B cell (primary cell): ENCODE results near the gene GLB1L3. TPM values are rescaled to one million over a fixed set of nuclear protein-coding genes. Genes with fewer than 3 reads are reported as not detected.

Experiments
- ATAC-seq: fragments of 200-7000 bp; cut with Tn5 transposase; one replicate; pipeline ENCODE4 v1.10.0; 2021; ENCODE audit warnings: low read depth, mild to moderate bottlenecking, moderate number of reproducible peaks, moderate library complexity
- CTCF ChIA-PET: fragments of 350-600 bp; sonication (Branson Sonifier 250); formaldehyde crosslinking; loops from one replicate; lab custom pipeline; 2021; ENCODE audit warnings: antibody characterized with exemption, inconsistent platforms; lab: Charles Lee
- POLR2A ChIA-PET: fragments of 350-600 bp; sonication (Branson Sonifier 250); formaldehyde crosslinking; loops from one replicate; lab custom pipeline; 2021; ENCODE audit warnings: antibody characterized with exemption; lab: Charles Lee
- DNase-seq: peaks from one replicate; pipeline ENCODE4 v3.0.0; 2013
- H2AFZ ChIP-seq: 2 replicates; pipeline ENCODE4 v1.6.1; 2012; ENCODE audit warnings: mild to moderate bottlenecking, low read depth, low read length; ENCODE audit not compliant: insufficient read depth, poor library complexity, severe bottlenecking
- H3K27ac ChIP-seq, 2 donors: 1 replicate in 1 of 2; 2 replicates in 1 of 2; pipeline ENCODE4 v1.5.1; 2012 to 2013; ENCODE audit warnings: low read length in 2 of 2, mild to moderate bottlenecking in 2 of 2, moderate library complexity in 1 of 2
- H3K27me3 ChIP-seq, 4 experiments: fragments of 200-600 bp in 1 of 4; sonication (generic) in 1 of 4; replicated peaks in 1 of 4; 1 replicate in 2 of 4; 2 replicates in 2 of 4; pipeline versions ENCODE4 v1.6.1 to v1.7.0; 2013 to 2016; ENCODE audit warnings: low read length in 3 of 4, mild to moderate bottlenecking in 2 of 4, mixed read lengths in 1 of 4, moderate library complexity in 1 of 4; ENCODE audit not compliant: insufficient read depth in 4 of 4, control insufficient read depth in 3 of 4; ENCODE audit errors: control extremely low read depth in 1 of 4
- H3K36me3 ChIP-seq, 2 experiments: replicated peaks in 1 of 2; 1 replicate in 1 of 2; 2 replicates in 1 of 2; pipeline versions ENCODE4 v1.6.1 to v1.7.1; 2013; ENCODE audit warnings: low read length in 1 of 2; ENCODE audit not compliant: insufficient read depth in 2 of 2, control insufficient read depth in 1 of 2; ENCODE audit errors: control extremely low read depth in 1 of 2, extremely low read depth in 1 of 2
- H3K4me1 ChIP-seq, 2 donors: fragments of 200-600 bp in 1 of 2; sonication (generic) in 1 of 2; 1 replicate in 1 of 2; 2 replicates in 1 of 2; pipeline versions ENCODE4 v1.5.1 to v1.6.1; 2013 to 2017; ENCODE audit warnings: low read length in 2 of 2; ENCODE audit not compliant: control insufficient read depth in 2 of 2, insufficient read depth in 2 of 2
- H3K4me2 ChIP-seq: replicated peaks from 2 replicates; pipeline ENCODE3; 2012; ENCODE audit warnings: mild to moderate bottlenecking, low read depth, low read length; ENCODE audit not compliant: poor library complexity, severe bottlenecking
- H3K4me3 ChIP-seq, 5 experiments: fragments of 200-600 bp in 1 of 5; sonication (generic) in 1 of 5; 1 replicate in 3 of 5; 2 replicates in 2 of 5; pipeline versions ENCODE4 v1.5.1 to v1.7.0; 2011 to 2016; ENCODE audit warnings: low read length in 4 of 5, mild to moderate bottlenecking in 4 of 5, low read depth in 2 of 5, control low read depth in 1 of 5, moderate library complexity in 1 of 5; ENCODE audit not compliant: insufficient read depth in 1 of 5; ENCODE audit errors: control extremely low read depth in 1 of 5, extremely low read depth in 1 of 5
- H3K79me2 ChIP-seq: fragments of 200-600 bp; sonication (generic); one replicate; pipeline ENCODE4 v1.6.0; 2016; ENCODE audit warnings: low read length; ENCODE audit not compliant: control insufficient read depth, insufficient read depth
- H3K9ac ChIP-seq: fragments of 200-600 bp; sonication (generic); 2 replicates; pipeline ENCODE4 v1.6.1; 2017; ENCODE audit warnings: mild to moderate bottlenecking, low read length, moderate library complexity
- H3K9me3 ChIP-seq, 3 donors: one replicate each; pipeline versions ENCODE4 v1.6.1 to v1.7.1; 2013; ENCODE audit warnings: low read length in 2 of 3; ENCODE audit not compliant: control insufficient read depth in 2 of 3, insufficient read depth in 1 of 3; ENCODE audit errors: control extremely low read depth in 1 of 3
- H4K20me1 ChIP-seq: 2 replicates; pipeline ENCODE4 v1.6.0; 2012; ENCODE audit warnings: mild to moderate bottlenecking, low read length; ENCODE audit not compliant: insufficient read depth, control insufficient read depth, poor library complexity, severe bottlenecking
- H3K27ac Mint-ChIP-seq: one replicate; pipeline ENCODE4 v1.8.0; 2021; ENCODE audit warnings: mixed read lengths
- H3K27me3 Mint-ChIP-seq: one replicate; pipeline ENCODE4 v1.8.0; 2021; ENCODE audit warnings: mixed read lengths
- H3K4me1 Mint-ChIP-seq: one replicate; pipeline ENCODE4 v1.8.0; 2021; ENCODE audit warnings: mixed read lengths
- H3K4me3 Mint-ChIP-seq: one replicate; pipeline ENCODE4 v1.8.0; 2021; ENCODE audit warnings: mixed read lengths
- H3K9me3 Mint-ChIP-seq: one replicate; pipeline ENCODE4 v1.8.0; 2022; ENCODE audit warnings: mixed read lengths; ENCODE audit not compliant: insufficient read depth
- EZH2 ChIP-seq: IDR thresholded peaks from 2 replicates; pipeline ENCODE4 v1.6.1; 2012; ENCODE audit warnings: borderline replicate concordance, low read depth, mild to moderate bottlenecking, moderate library complexity, low read length; ENCODE audit not compliant: insufficient read depth, poor library complexity, severe bottlenecking
- WGBS: methylation state at CpG from one replicate; pipeline ENCODE4 v1.1.5; 2013; ENCODE audit warnings: missing lambda C conversion rate; ENCODE audit not compliant: insufficient coverage; 5-methylcytosine and 5-hydroxymethylcytosine counted together
- intact Hi-C: fragments of 100-400 bp; cut with micrococcal nuclease; formaldehyde crosslinking; loops from one replicate; pipeline ENCODE4 v1.10.0; 2022
- polyA plus RNA-seq: library from polyadenylated mRNA; depleted of rRNA; stranded (reverse); fragments of >200 nt; gene quantifications from 2 replicates; pipeline ENCODE4 v1.2.3, GENCODE V29; 2012
- total RNA-seq, 2 donors: library from RNA; stranded (reverse); fragments of 120-200 nt in 1 of 2; gene quantifications; 1 replicate in 1 of 2; 2 replicates in 1 of 2; pipeline versions ENCODE4 v1.2.3 to v1.2.4, GENCODE V29; 2013 to 2022
- TF ChIP-seq, protein P1 (sequence below): fragments of 200-600 bp; IDR thresholded peaks from one replicate; pipeline ENCODE4 v1.8.0; 2022; ENCODE audit warnings: antibody characterized with exemption, mild to moderate bottlenecking

Gene GLB1L3
- total and polyA plus RNA-seq, 2 donors (not counting 1 experiment from before 2014, with no cell fraction given) = not detected

GRCh38 chr11:134240592-134240991 is 35.6 kb upstream of the GLB1L3 start:
- no peak overlapping the region for H3K4me3 Mint-ChIP-seq
- no peak overlapping the region for H3K9ac ChIP-seq
- DNase-seq = no peak
- ChIA-PET POLR2A (no interaction called here), CTCF (interaction anchor here (1.1 to 8.1 kb wide), 3 partner anchors 12 to 32 kb away, joined by 3 to 131 read pairs (median 5); no protein-coding TSS in a partner anchor)
- H3K4me2 ChIP-seq = no peak overlapping the region
- ATAC-seq = no peak
- H4K20me1 ChIP-seq = no peaks in the 10 kb centered on the region
- TF ChIP-seq, protein P1, sequence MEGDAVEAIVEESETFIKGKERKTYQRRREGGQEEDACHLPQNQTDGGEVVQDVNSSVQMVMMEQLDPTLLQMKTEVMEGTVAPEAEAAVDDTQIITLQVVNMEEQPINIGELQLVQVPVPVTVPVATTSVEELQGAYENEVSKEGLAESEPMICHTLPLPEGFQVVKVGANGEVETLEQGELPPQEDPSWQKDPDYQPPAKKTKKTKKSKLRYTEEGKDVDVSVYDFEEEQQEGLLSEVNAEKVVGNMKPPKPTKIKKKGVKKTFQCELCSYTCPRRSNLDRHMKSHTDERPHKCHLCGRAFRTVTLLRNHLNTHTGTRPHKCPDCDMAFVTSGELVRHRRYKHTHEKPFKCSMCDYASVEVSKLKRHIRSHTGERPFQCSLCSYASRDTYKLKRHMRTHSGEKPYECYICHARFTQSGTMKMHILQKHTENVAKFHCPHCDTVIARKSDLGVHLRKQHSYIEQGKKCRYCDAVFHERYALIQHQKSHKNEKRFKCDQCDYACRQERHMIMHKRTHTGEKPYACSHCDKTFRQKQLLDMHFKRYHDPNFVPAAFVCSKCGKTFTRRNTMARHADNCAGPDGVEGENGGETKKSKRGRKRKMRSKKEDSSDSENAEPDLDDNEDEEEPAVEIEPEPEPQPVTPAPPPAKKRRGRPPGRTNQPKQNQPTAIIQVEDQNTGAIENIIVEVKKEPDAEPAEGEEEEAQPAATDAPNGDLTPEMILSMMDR = no peak
- TF ChIP-seq EZH2 = no peak
- H3K36me3 ChIP-seq = peaks cover 0 to 5% of the 10 kb centered on the region in 2 experiments
- no CpG with 5 or more reads among the region's 6 CpGs for WGBS
- no peak overlapping the region for H3K27ac ChIP-seq
- H3K4me1 Mint-ChIP-seq = no peaks in the 10 kb centered on the region
- H3K79me2 ChIP-seq = no peaks in the 10 kb centered on the region
- H3K4me3 ChIP-seq = no peak overlapping the region
- H2AFZ ChIP-seq = no peak overlapping the region
- intact Hi-C loops = no loop called here
- no peaks in the 10 kb centered on the region for H3K9me3 Mint-ChIP-seq
- H3K27ac Mint-ChIP-seq = no peak overlapping the region
- H3K27me3 ChIP-seq = no peaks in the 10 kb centered on the region
- peaks cover 0 to 3% (median 0%) of the 10 kb centered on the region in 3 donors for H3K9me3 ChIP-seq
- no peaks in the 10 kb centered on the region for H3K4me1 ChIP-seq
- no peaks in the 10 kb centered on the region for H3K27me3 Mint-ChIP-seq

GRCh38 chr11:134242376-134242775 is 33.8 kb upstream of the GLB1L3 start:
- H3K27ac ChIP-seq = no peak overlapping the region
- Mint-ChIP-seq H3K9me3 (no peaks in the 10 kb centered on the region), H3K4me3 (no peak overlapping the region), H3K27me3 (no peaks in the 10 kb centered on the region), H3K4me1 (no peaks in the 10 kb centered on the region), H3K27ac (no peak overlapping the region)
- ATAC-seq (no peak), DNase-seq (no peak)
- no peak overlapping the region for H2AFZ ChIP-seq
- CTCF ChIA-PET = interaction anchor here (8.1 kb wide), 1 partner anchor 34 kb away, joined by 131 read pairs; no protein-coding TSS in a partner anchor
- 100% methylated on average over 4 of the region's 9 CpGs for WGBS
- intact Hi-C loops = no loop called here
- H3K79me2 ChIP-seq = no peaks in the 10 kb centered on the region
- no peaks in the 10 kb centered on the region for H4K20me1 ChIP-seq
- POLR2A ChIA-PET = no interaction called here
- no peak overlapping the region for H3K4me3 ChIP-seq
- peaks cover 0 to 19% of the 10 kb centered on the region in 2 experiments for H3K36me3 ChIP-seq
- H3K4me1 ChIP-seq = no peaks in the 10 kb centered on the region
- H3K9me3 ChIP-seq = peaks cover 0 to 3% (median 0%) of the 10 kb centered on the region in 3 donors
- H3K4me2 ChIP-seq = no peak overlapping the region
- no peaks in the 10 kb centered on the region for H3K27me3 ChIP-seq
- TF ChIP-seq EZH2 = no peak
- TF ChIP-seq, protein P1 = no peak
- no peak overlapping the region for H3K9ac ChIP-seq
